HepG2 (cell line): ENCODE data around the gene DNAJC5. TPM values are rescaled to one million over a fixed set of nuclear protein-coding genes. Genes with fewer than 3 reads are reported as not detected.
A peak's percentile ranks its signal among the peaks of the same experiment; 100 is the strongest.

Source experiments
- BORCS8-MEF2B ChIP-seq: sonication (generic); formaldehyde crosslinking; IDR thresholded peaks from 2 replicates; pipeline ENCODE4 v1.8.0; 2022; ENCODE audit warnings: mild to moderate bottlenecking, missing genetic modification reagents
- FOXC1 ChIP-seq: sonication (generic); formaldehyde crosslinking; IDR thresholded peaks from 2 replicates; pipeline ENCODE4 v1.8.0; 2022; ENCODE audit warnings: mild to moderate bottlenecking, missing genetic modification reagents, borderline replicate concordance
- HMGXB4 ChIP-seq, 2 experiments: sonication (generic) in 1 of 2; formaldehyde crosslinking in 1 of 2; IDR thresholded peaks; 2 replicates each; pipeline versions ENCODE4 v1.4.0 to v1.6.1; 2018 to 2020; ENCODE audit warnings: missing genetic modification reagents in 2 of 2, borderline replicate concordance in 1 of 2, low read depth in 1 of 2, mild to moderate bottlenecking in 1 of 2, missing biosample characterization in 1 of 2
- HOXA3 ChIP-seq: sonication (generic); formaldehyde crosslinking; IDR thresholded peaks from 2 replicates; pipeline ENCODE4 v1.5.0; 2020; ENCODE audit warnings: missing genetic modification reagents
- IRF9 ChIP-seq: sonication (generic); formaldehyde crosslinking; IDR thresholded peaks from 2 replicates; pipeline ENCODE4 v1.8.0; 2022; ENCODE audit warnings: missing genetic modification reagents, mild to moderate bottlenecking, borderline replicate concordance
- KLF13 ChIP-seq: sonication (generic); formaldehyde crosslinking; IDR thresholded peaks from 2 replicates; pipeline ENCODE4 v1.4.0; 2020; ENCODE audit warnings: mild to moderate bottlenecking, missing genetic modification reagents
- NR2C2 ChIP-seq: sonication (generic); formaldehyde crosslinking; IDR thresholded peaks from 2 replicates; pipeline ENCODE4 v1.4.0; 2020; ENCODE audit warnings: missing genetic modification reagents, mild to moderate bottlenecking, moderate library complexity, borderline replicate concordance
- PITX1 ChIP-seq: sonication (generic); formaldehyde crosslinking; IDR thresholded peaks from 2 replicates; pipeline ENCODE4 v1.5.1; 2020; ENCODE audit warnings: mild to moderate bottlenecking, missing genetic modification reagents
- RFX3 ChIP-seq: IDR thresholded peaks from 2 replicates; pipeline ENCODE4 v1.6.1; 2016; ENCODE audit warnings: missing biosample characterization, missing genetic modification reagents
- SIN3A ChIP-seq: IDR thresholded peaks from 2 replicates; pipeline ENCODE4 v1.6.1; 2011; ENCODE audit warnings: low read depth, mild to moderate bottlenecking, control low read depth, low read length, borderline replicate concordance
- TBX3 ChIP-seq: fragments of 450-650 bp; IDR thresholded peaks from 2 replicates; pipeline ENCODE4 v1.6.1; 2017; ENCODE audit warnings: antibody characterized with exemption, mild to moderate bottlenecking, inconsistent platforms, borderline replicate concordance
- XRCC5 ChIP-seq: fragments of 200-400 bp; formaldehyde crosslinking; optimal IDR thresholded peaks from 2 replicates; pipeline ENCODE3; 2017; ENCODE audit warnings: mild to moderate bottlenecking, low read length
- ZBTB7A ChIP-seq: sonication (generic); formaldehyde crosslinking; IDR thresholded peaks from 2 replicates; pipeline ENCODE4 v1.8.0; 2022; ENCODE audit warnings: mild to moderate bottlenecking, missing genetic modification reagents
- ZMAT3 ChIP-seq: sonication (generic); formaldehyde crosslinking; conservative IDR thresholded peaks from 2 replicates; pipeline ENCODE4 v1.7.0; 2021; ENCODE audit warnings: missing genetic modification reagents
- ZNF30 ChIP-seq: sonication (generic); formaldehyde crosslinking; IDR thresholded peaks from 2 replicates; pipeline ENCODE4 v1.5.0; 2020; ENCODE audit warnings: mild to moderate bottlenecking, missing genetic modification reagents
- ZNF598 ChIP-seq: sonication (generic); formaldehyde crosslinking; IDR thresholded peaks from 2 replicates; pipeline ENCODE4 v1.5.1; 2020; ENCODE audit warnings: mild to moderate bottlenecking, missing genetic modification reagents, borderline replicate concordance
- ZNF83 ChIP-seq: sonication (generic); formaldehyde crosslinking; IDR thresholded peaks from 2 replicates; pipeline ENCODE4 v1.4.0; 2020; ENCODE audit warnings: missing genetic modification reagents, mild to moderate bottlenecking, borderline replicate concordance
- ZNF883 ChIP-seq: sonication (generic); formaldehyde crosslinking; IDR thresholded peaks from 2 replicates; pipeline ENCODE4 v1.5.1; 2020; ENCODE audit warnings: mild to moderate bottlenecking, missing genetic modification reagents; ENCODE audit errors: not compliant biosample characterization
- polyA plus RNA-seq, 8 experiments: library from polyadenylated mRNA; depleted of rRNA in 3 of 8; stranded (reverse) in 7 of 8; unstranded in 1 of 8; fragments of >200 nt; fragmentation: Illumina TruSeq in 4 of 8; extraction: Trizol in 4 of 8; gene quantifications; 2 replicates each; pipeline versions ENCODE4 v1.2.1 to v1.2.3, GENCODE V29; 2011 to 2016; ENCODE audit warnings: low read depth in 4 of 8, missing spikeins in 1 of 8, mixed read lengths in 1 of 8; ENCODE audit not compliant: insufficient read depth in 1 of 8
- total RNA-seq, 5 experiments: library from RNA; depleted of rRNA; stranded (reverse); fragments of >200 nt; fragmentation: Illumina TruSeq; extraction: Trizol; gene quantifications; 2 replicates each; pipeline ENCODE4 v1.2.3, GENCODE V29; 2016; ENCODE audit warnings: low read depth in 1 of 5
- TF ChIP-seq, protein P1 (sequence below): sonication (generic); formaldehyde crosslinking; IDR thresholded peaks from 2 replicates; pipeline ENCODE4 v1.4.0; 2020; ENCODE audit warnings: mild to moderate bottlenecking, missing genetic modification reagents
- TF ChIP-seq, protein P2 (sequence below), 2 experiments: sonication (generic) in 1 of 2; formaldehyde crosslinking in 1 of 2; IDR thresholded peaks; 2 replicates each; pipeline versions ENCODE4 v1.4.0 to v1.6.1; 2016 to 2020; ENCODE audit warnings: borderline replicate concordance in 1 of 2, low read depth in 1 of 2, mild to moderate bottlenecking in 1 of 2, missing genetic modification reagents in 1 of 2

DNAJC5 gene
- total and polyA plus RNA-seq, 2 of the 13 experiments (the other 11 are each of a cell fraction or from before 2014, with no cell fraction given): 42.8 to 64.5 TPM

DNA sequence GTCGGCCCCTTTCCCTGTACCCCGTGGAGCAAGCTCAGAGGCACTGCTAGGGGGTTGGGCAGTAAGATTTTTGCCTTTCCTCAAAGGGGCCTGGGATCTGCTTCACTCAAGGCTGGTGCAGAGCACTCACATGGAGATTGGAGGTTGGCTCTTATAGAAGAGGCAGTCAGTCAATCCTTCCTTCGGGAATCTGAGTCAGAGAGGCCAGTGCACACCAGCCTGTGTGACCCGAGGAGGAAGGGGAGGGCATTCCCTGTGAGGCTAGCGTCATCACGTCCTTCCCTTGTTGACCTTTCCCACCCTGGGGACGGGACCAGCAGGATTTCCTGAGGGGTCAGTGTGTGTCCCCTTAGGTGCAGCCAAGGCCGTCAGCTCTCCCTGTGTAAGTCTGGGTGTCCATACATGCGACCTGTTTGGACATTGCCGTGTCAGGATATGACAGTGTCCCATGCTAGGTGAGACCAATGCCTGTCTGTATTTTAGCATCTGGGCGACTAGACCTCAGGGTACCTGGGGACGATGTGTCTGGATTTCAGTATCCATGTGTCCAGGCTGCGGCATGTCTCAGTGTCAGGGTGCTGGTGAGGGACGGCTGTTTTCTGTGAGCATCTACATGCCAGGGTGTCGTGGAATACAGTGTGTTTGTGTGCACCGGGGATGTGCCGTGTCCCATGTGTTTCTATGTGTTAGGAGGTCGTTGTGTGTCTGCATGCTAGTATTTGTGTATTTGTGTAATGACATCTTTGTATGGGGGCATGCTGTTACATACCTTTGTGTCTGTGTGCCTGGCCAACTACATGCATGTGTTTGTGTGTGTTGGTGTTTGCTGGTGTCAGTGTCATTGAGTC lies 77.6 kb downstream of the DNAJC5 start (continued):
- TF ChIP-seq, protein P1, sequence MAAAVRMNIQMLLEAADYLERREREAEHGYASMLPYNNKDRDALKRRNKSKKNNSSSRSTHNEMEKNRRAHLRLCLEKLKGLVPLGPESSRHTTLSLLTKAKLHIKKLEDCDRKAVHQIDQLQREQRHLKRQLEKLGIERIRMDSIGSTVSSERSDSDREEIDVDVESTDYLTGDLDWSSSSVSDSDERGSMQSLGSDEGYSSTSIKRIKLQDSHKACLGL: no peak
- TF ChIP-seq, protein P2, sequence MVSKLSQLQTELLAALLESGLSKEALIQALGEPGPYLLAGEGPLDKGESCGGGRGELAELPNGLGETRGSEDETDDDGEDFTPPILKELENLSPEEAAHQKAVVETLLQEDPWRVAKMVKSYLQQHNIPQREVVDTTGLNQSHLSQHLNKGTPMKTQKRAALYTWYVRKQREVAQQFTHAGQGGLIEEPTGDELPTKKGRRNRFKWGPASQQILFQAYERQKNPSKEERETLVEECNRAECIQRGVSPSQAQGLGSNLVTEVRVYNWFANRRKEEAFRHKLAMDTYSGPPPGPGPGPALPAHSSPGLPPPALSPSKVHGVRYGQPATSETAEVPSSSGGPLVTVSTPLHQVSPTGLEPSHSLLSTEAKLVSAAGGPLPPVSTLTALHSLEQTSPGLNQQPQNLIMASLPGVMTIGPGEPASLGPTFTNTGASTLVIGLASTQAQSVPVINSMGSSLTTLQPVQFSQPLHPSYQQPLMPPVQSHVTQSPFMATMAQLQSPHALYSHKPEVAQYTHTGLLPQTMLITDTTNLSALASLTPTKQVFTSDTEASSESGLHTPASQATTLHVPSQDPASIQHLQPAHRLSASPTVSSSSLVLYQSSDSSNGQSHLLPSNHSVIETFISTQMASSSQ (IDR thresholded peaks at IDR 0.05; ENCODE audit: low read depth): no peak
- TF ChIP-seq, protein P2 (CRISPR knock-in tag; IDR thresholded peaks at IDR 0.05; ENCODE audit: borderline replicate concordance): 0 out of 2 replicates have a peak, but pooled peaks have one; percentile 43
- TF ChIP-seq IRF9 (CRISPR knock-in tag): peak; percentile 77; the same call in 1 of the 2 replicates
- no peak for TF ChIP-seq RFX3 (CRISPR knock-in tag)
- no peak for TF ChIP-seq ZNF30 (CRISPR knock-in tag)
- 0 out of 2 replicates have a peak, but pooled peaks have one; percentile 17 for TF ChIP-seq SIN3A
- TF ChIP-seq ZNF598 (CRISPR knock-in tag): 0 out of 2 replicates have a peak, but pooled peaks have one; percentile 12
- TF ChIP-seq NR2C2 (CRISPR knock-in tag): peak; percentile 58
- no peak for TF ChIP-seq ZNF83 (CRISPR knock-in tag)
- TF ChIP-seq HMGXB4 (CRISPR knock-in tag; IDR thresholded peaks at IDR 0.05; ENCODE audit: borderline replicate concordance in 1 of 2, low read depth in 1 of 2): peak; percentile 25 to 57; a peak in 2 of 4 replicates
- peak; percentile 91; the same call in 1 of the 2 replicates for TF ChIP-seq ZBTB7A (CRISPR knock-in tag)
- 0 out of 2 replicates have a peak, but pooled peaks have one; percentile 43 for TF ChIP-seq TBX3
- peak; percentile 26; the same call in 1 of the 2 replicates for TF ChIP-seq ZMAT3 (CRISPR knock-in tag)
- TF ChIP-seq PITX1 (CRISPR knock-in tag): 0 out of 2 replicates have a peak, but pooled peaks have one; percentile 24
- 0 out of 2 replicates have a peak, but pooled peaks have one; percentile 46 for TF ChIP-seq FOXC1 (CRISPR knock-in tag)
- peak; percentile 3 for TF ChIP-seq ZNF883
- peak; percentile 38 for TF ChIP-seq XRCC5
- peak; percentile 23; the same call in 1 of the 2 replicates for TF ChIP-seq BORCS8-MEF2B (CRISPR knock-in tag)
- TF ChIP-seq HOXA3 (CRISPR knock-in tag): peak; percentile 74
- TF ChIP-seq KLF13 (CRISPR knock-in tag): no peak
